ENCODE measurements around the gene MCUB.
A peak's percentile ranks its signal among the peaks of the same experiment; 100 is the strongest.
"Not testable (repeated sequence)": the region's sequence is repeated elsewhere in the genome, so short reads cannot be mapped to it uniquely, and the experiment has no call there.

MCUB gene

DNA sequence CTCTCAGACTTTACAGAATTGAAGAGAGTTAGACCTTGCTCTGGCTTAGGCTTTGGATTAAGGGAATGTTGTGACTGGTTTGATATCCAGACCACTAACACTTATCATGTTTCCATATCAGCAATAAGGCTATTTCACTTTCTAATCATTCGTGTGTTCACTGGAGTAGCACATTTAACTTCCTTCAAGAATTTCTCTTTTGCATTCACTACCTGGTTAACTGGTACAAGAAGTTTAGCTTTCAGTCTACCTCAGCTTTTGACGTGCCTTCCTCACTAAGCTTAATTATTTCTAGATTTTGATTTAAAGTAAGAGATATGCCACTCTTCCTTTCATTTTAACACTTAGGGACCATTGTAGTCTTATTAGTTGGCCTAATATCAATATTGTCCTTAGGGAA is 80.6 kb downstream of the MCUB start:
- DNase-seq: no peak

DNA sequence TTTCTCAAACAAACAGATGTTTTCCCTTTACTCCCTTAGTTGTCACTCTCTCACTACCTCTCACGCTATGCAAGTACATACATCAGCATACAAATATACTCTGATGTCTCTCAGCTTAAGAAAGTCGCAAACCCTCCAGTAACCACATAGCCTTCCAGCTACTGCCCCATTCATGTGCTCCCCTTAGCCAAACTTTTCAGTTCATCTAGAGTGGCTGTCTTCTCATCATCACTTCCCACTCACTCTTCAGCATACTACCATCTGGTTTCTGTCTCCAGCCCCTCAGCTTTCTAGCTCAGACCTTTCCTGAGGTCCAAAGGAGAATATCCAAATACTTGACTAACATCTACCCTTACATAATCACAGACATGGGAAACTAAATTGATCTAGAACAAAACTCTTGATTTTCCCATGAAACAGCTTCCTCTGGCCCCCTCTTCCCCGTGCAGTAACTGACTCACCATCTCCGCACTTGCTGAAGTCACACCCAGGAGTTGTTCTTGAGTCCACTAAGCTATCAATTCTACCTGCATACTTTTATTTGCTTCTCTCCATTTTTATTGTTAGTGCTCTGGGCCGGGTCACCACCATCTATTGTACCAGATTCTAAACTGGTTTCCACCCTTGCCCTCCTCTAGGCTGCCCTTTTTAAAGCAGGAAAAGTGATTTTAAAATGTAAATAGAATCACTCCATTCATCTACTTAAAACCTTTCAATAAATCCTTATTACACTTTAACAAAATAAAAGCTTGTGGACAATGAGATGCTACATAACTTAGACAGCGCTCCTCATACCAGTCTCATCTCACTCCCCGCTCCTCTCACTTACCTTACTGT is 86.0 kb downstream of the MCUB start:
- no peak for DNase-seq

DNA sequence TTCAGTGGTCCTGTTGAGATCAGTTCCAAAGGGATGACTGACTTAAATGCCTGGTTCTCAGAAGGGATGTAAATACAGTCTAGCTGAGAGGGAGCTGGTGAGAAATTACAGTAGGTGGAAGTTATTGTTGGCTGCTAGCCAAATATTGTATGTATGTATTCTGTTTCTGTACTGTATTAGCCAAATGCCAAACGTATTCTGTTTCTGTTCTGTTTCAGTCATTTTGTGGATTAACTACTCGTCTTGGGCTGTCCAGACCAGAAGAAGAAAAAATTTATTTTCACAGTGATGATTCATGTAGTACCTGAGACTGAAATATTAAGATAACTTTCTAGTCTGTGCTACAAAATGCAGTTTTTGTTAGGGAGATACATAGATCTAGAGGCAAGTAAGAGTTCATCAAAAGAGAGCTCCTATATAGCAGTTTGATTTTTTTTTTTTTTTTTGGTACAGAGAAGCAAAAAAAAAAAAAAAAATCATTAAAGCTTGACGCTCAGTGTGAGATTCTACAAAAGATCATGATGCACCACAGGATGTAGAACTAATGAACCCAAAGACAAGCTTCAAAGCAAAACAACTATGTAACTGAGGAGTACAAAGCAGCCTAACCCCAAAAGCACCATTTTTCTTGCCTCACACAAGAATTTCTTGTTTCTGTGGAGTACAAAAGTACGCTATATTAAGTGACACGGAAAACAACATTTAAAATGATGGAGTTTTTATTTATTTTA is 88.4 kb downstream of the MCUB start:
- DNase-seq: peak in 1 of 2 experiments; percentile 19

DNA sequence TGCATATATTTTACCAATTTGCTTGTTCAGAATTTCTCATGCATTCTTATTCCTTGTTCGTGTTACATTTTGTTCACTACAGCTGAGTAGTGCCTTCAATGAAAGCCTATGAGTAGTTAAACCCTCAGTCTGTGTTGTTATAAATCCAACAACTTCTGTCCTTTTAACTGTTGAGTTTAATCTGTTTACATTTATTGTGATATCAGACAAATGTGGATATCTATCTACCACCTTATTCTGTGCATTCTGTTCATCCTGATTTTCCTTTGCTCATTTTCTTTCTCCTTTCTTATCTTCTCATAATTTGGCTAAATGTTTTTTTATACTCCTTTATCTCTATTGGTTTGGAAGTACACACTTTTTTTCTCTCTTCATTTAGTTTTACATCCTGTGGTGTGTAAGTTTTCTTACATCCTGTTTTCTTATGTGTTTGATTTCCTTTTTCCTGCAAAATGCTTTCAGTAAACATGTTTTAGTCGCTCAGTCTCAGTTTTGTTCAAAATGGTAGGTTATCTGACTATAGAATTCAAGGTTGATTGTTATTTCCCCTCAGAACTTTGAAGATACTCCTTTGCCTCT is 89.0 kb downstream of the MCUB start:
- no peak for DNase-seq

DNA sequence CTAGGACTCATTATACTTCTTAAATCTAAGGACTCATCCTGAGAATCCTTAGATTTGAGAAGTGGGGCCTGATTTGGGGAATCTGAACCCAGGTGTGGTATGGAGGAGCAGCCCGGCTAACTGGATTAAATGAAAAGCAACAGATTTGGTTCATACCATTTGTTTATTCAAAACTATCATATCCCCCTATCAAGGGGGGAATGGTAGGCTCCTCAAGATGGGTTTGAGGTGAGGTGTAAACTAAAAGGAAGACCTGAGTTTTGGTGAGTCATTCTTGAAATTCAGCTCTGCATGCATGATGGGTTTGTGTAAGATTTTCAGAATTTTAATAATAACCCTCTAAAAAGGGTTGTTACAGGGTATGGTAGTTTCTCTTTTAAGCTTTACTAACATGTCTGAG is 89.8 kb downstream of the MCUB start:
- DNase-seq: no peak

DNA sequence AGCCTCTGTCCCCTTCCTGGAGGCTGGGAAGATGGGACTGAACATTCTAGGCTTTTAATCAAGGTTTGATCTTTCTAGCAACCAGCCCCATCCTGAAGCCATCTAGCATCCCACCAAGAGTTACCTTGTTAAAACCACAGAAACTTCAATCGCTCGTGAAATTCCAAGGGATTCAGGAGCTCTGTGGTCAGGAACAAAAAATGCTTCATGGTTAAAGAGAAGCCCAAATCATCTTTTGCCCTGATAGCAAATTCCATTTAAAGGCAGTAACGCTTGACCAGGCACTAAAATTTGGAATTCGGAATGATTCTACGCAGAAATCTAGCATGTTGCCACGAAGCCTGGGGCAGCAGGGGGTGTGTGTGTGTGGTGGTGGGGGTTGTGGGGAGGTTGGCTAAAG is 95.3 kb downstream of the MCUB start:
- no peak for DNase-seq

DNA sequence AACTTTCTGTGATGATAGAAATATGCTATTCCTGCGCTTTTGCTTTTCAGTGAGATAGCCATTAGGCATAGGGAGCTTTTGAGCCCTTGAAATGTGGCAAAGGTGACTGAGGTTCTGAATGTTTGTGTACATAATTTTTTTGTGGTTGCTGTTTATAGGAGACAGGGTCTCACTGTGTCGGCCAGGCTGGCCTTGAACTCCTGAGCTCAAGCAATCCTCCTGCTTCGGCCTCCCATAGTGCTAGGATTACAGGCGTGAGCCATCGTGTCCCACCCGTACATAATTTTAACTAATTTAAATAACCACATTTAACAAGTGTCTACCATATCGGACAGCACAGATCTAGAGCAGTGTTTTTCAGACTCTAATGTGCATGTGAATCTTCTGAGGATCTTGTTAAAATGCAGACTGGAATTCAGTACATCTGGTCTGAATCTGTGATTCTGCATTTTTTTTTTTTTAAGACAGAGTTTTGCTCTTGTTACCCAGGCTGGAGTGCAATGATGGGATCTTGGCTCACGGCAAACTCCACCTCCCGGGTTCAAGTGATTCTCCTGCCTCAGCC is 97.9 kb downstream of the MCUB start:
- DNase-seq: no peak

DNA sequence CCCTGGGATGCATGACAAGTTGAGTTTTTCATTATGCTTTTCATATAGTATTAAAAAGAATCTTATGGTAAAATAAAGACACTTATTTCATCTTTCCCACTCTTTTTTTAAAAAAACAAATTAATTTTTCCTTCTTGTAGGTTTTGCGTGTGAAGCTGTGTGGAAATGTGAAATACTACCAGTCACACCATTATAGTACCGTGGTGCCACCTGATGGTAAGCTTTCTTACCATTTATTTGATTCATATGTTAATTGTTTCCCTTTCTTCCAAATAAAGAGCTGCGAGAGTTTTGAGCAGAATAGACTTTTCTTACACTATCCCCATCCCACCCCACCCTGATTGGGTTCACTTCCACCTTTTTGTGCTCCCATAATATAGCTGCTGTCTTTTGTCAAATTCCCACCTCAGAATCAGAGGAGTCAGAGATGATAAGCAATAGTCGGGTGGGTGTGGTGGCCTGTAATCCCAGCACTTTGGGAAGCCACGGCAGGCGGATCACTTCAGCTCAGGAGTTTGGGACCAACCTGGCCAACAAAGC is 98.9 kb downstream of the MCUB start:
- peak in 1 of 2 experiments; percentile 6 for DNase-seq

DNA sequence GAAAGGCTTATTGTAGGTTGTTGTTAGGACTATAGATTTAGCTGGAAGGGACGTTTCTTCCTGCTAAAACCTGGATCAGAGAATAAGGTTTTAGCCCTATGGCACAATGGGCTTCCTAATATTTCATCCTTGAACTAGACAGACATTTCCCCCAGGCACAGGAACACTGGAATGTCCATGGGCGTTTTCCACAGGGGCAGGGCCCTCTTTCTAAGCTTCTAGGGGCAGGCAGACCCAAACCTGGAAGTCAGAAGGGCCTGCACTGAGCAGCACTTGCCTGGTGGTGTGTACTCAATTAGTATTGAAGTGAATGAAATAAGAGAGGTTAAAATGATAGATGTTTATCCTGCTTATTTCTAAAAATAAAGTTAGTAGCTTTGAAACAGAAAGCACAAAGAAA is 102.1 kb downstream of the MCUB start:
- DNase-seq: no peak

DNA sequence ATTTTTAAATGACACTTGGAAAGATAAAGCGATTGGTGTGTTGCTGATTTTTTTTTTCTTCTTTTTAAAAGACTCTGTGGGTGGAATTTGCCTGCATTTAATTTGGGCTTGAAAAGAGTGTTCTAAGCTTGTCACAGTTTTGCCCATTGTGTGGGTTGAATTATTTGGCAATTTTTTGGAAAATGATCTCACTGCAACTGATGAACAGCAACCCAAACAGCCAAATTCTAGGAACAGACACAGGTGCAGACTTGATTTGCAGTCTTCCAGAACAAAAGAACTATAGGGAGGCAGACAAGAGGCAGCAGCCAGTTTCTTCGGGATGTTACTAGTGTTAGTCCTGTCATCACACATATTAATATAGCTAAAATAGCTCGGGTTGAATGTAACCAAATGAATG is 102.7 kb downstream of the MCUB start:
- DNase-seq: peak in 1 of 2 experiments; percentile 13

DNA sequence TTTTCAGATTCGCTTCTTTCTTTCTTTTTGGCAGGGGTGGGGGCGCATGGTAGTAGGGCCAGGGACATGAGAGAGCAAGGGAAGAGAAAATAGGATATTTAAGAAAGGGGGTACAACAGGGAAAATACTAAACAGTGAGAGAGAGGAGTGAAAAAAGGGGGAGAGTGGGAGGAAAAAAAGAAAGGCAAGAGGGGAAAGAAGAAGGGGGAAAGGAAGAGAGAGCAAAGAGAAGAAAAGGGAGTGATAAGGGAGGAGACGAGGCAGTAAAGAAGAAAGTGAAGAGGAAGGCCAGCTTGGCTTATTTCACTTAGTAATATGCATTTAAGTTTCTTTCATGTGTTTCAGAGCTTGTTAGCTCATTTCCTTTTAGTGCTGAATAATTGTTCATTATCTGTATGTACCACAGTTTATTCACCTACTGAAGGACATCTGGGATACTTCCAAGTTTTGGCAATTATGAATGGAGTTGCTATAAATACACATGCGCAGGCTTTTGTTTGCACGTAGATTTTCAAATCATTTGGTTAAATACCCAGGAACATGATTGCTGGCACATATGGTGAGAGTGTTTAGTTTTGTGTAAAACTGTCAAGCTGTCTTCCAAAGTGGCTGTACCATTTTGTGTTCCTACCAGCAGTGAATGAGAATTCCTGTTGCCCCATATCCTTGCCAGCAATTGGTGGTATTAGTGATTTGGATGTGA is 105.9 kb downstream of the MCUB start:
- DNase-seq: peak; percentile 69 to 91

DNA sequence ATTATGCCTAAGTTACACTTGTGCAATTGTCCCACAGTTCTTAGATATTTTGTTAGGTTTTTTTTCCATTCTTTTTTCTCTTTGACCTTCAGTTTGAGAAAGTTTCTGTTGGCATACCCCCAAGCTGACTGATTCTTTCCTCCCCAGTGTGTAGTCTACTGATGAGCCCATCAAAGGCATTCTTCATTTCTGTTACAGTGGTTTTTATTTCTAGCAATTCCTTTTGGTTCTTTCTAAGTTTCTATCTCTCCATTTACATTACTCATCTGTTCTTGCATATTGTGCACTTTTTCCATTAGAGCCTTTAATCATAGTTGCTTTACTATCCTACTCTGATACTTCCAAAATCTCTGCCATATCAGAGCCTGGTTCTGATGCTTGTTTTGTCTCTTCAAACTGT is 111.3 kb downstream of the MCUB start:
- DNase-seq: no peak

DNA sequence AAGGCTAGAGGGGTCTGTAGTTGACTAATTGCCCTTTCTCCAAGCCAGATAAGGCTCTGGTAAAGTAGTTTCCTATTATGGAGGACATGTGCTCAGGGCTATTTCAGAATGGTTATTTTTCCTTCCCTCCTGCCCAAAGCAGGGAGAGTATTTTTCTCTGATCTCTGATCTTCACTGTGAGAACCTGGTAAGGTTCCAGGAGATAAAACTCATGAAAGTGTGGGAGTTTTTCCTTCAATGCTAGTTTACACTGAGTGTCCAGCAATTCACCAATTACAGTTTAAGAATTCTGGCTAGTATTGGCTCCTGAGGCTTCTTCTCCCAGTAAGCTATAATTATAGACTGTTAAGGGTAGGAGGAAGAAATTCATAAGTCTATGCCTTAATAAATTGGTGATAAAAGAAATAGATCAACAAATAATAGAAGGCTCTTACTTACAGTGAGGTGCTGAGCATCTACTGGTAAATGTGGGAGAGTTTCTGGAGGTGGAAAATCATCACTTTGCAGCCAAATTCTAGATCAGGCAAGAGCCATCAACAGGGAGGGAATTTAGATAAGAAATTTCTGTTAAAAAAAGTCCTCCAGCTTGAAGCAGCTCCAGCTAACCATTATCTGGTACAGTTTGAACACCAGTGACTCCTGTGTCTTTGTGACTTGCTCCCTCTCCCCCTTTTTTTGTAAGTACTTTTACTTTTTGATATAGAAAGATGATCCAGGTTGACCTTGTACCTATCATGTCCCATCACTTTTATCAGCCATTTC is 112.3 kb downstream of the MCUB start:
- no peak for DNase-seq

DNA sequence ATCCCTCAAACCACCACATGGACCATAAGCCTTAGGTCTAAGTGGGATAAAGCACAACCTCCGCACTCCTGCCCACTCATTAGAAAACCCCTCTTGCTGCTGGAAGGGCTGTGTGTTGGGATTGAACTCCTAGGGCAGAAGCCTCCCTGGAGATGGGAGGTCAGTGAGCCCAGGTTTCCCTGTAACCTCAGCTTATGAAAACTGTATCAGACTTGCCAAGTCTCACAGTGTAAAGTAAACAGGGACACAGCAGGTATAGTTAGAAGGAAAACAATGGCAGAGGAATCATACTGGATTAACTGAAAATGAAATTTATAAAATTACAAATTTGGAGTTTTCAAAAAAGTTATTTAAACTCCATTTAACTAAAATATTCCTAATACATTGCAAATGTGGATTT is 113.3 kb downstream of the MCUB start:
- peak in 1 of 2 experiments; percentile 3 for DNase-seq

DNA sequence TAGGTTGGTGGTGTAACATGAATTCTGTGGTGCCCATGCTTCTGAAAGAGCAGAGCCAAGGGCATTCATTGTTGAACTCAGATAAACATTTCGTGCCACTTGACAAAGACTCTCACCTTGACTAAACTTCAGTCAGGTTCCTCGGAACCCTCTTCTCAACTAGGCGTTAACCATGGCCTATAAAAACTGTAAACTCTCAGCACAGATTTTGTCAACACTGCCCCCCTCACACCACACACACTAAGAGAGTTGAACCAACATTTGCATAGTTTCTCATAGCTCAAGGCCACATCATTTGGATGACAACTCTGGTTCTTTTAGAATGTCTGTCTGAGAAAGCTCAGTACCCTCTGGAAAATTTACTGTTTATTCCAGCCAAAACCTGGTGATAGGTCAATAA is 115.1 kb downstream of the MCUB start:
- no peak for DNase-seq

DNA sequence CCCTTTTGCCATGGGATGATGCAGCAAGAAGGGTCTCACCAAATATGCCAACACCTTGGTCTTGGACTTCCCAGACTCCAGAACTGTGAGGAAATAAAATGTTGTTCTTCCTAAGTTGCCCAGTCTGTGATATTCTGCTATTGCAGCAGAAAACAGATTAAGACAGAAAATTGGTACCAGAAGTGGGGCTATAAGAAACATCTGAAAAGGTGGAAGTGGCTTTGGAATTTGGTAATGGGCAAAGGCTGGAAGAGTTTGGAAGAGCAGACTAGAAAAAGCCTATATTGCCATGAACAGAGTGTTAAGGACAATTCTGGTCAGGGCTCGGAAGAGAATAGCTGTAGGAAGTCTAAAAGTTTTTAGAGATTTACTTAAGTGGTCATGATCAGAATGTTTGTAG is 115.8 kb downstream of the MCUB start:
- DNase-seq: no peak

DNA sequence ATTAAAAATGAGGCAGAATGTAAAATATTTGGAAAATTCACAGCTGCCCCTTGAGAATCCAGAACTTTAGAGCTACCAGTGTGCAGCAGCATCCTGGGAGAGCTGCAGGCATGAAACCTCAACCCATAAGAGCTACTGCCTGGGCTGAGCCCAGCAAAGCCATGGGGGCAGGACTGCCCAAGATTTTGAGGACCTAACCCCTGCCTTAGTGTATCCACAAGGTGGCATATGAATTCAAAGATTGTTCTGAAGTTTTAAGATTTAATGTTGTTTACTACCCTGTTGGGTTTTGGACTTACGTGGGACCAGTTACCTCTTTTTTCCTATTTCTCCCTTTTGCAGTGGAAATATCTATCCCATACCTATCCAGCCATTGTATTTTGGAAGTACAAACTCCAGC is 116.8 kb downstream of the MCUB start:
- no peak for DNase-seq

DNA sequence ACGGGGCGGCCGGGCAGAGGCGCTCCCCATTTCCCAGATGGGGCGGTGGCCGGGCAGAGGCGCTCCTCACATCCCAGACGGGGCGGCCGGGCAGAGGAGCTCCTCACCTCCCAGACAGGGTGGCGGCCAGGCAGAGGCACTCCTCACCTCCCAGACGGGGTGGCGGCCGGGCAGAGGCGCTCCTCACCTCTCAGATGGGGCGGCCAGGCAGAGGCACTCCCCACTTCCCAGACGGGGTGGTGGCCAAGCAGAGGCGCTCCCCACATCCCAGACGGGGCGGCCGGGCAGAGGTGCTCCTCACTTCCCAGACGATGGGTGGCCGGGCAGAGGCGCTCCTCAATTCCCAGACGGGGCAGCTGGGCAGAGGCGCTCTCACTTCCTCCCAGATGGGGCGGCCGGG is 118.4 kb downstream of the MCUB start:
- DNase-seq: not testable (repeated sequence)

DNA sequence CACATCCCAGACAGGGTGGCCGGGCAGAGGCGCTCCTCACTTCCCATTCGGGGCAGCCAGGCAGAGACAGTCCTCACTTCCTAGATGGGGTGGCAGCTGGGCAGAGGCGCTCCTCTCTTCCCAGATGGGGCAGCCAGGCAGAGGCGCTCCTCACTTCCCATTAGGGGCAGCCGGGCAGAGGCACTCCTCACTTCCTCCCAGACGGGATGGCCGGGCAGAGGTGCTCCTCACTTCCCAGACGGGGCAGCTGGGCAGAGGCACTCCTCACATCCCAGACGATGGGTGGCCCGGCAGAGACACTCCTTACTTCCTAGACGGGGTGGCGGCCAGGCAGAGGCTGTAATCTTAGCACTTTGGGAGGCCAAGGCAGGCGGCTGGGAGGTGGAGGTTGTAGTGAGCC is 118.9 kb downstream of the MCUB start:
- not testable (repeated sequence) for DNase-seq

DNA sequence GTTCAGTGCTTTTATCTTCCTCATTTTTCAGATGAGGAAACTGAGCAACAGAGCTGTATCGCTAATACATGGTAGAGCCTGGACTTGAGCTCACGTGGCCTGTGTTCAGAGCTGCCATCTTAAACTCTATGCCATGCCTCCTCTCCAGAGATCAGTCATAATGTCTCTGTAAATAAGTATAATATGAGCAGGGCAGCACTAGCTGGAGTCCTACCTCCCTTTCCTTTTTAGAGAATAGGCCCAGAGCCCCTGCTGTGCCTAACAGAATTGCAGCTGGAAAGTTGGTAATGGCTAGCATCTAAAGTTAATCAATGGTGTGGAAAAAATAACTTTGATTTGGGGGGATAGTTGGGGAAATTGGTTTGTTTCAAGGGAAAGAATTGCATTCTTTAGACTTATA is 122.8 kb downstream of the MCUB start:
- no peak for DNase-seq

DNA sequence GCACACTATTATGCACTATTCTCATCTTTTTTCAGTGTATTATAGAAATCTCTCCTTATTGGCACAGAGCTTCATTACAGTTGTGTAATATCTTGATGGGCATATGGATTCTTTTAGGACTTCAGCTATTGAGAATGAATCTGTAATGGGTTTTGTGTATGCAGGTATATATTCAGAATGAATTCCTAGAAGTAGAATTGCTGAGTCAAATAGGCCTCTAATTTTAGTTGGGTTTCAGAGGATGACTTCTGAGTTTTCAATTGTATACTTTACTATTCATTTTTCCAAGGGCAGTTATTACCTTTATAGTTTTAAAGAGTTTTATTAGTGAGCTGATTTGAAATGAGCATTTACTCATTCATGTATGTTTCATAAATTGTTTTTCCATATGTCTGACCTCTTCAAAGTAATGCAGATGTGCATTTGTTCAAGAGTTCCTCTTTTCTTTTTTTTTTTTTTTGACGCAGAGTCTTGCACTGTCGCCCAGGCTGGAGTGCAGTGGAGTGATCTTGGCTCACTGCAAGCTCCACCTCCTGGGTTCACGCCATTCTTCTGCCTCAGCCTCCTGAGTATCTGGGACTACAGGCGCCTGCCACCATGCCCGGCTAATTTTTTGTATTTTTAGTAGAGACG is 123.7 kb downstream of the MCUB start:
- DNase-seq: no peak

All from NCI-H2081 (cell line).